IPS-15b (cell line): ENCODE data around the gene CELF4.
"Not testable (repeated sequence)": the region's sequence is repeated elsewhere in the genome, so short reads cannot be mapped to it uniquely, and the experiment has no call there.

Source experiments
- H3K27me3 ChIP-seq: one replicate; pipeline ENCODE4 v1.6.1; 2013; ENCODE audit warnings: low read length; ENCODE audit not compliant: control insufficient read depth, insufficient read depth
- H3K36me3 ChIP-seq: one replicate; pipeline ENCODE4 v1.6.1; 2013; ENCODE audit warnings: low read length; ENCODE audit not compliant: control insufficient read depth, insufficient read depth
- H3K4me1 ChIP-seq: one replicate; pipeline ENCODE4 v1.6.1; 2013; ENCODE audit warnings: mild to moderate bottlenecking, low read length; ENCODE audit not compliant: control insufficient read depth, insufficient read depth
- H3K4me3 ChIP-seq: one replicate; pipeline ENCODE4 v1.5.1; 2013; ENCODE audit warnings: low read depth, low read length
- H3K9ac ChIP-seq: one replicate; pipeline ENCODE4 v1.6.1; 2013; ENCODE audit warnings: low read depth, mild to moderate bottlenecking, low read length
- H3K9me3 ChIP-seq: one replicate; pipeline ENCODE4 v1.6.1; 2013; ENCODE audit warnings: mild to moderate bottlenecking, low read length; ENCODE audit not compliant: control insufficient read depth, insufficient read depth

Gene CELF4

GRCh38 chr18:37471637-37472036, 94.0 kb downstream of the CELF4 start:
- Histone ChIP-seq H3K9ac (no peak overlapping the region), H3K4me1 (peaks cover 2% of the 10 kb centered on the region), H3K27me3 (no peaks in the 10 kb centered on the region)

DNA sequence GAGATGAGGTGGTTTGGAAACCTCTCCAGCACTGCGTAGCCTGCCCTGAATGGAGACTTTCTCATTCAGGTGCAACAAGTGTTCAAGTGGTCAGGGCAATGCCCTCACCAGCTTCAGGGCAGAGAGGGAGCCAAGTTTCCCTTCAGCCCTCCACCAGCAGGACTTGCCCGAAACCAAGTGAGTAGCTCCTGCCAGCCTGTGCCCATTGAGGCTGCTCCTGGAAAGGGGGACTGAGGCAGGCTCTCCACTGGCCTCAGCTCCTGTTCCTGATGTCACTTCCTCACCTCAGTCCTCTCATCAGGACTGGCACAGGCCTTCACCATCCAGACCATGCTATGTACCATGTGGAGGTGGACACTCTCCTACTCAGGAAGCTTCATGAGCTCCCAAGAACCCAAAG, 94.6 kb downstream of the CELF4 start:
- Histone ChIP-seq H3K4me1 (no peaks in the 10 kb centered on the region), H3K4me3 (no peak overlapping the region), H3K9me3 (no peaks in the 10 kb centered on the region), H3K27me3 (no peaks in the 10 kb centered on the region), H3K36me3 (no peaks in the 10 kb centered on the region), H3K9ac (no peak overlapping the region)

More at GRCh38 chr18:37471637-37472036, 94.0 kb downstream of the CELF4 start:
- no peaks in the 10 kb centered on the region for H3K36me3 ChIP-seq
- H3K4me3 ChIP-seq, result no peak overlapping the region
- H3K9me3 ChIP-seq, result no peaks in the 10 kb centered on the region

- H3K4me1 ChIP-seq, result no peaks in the 10 kb centered on the region
- no peak overlapping the region for H3K9ac ChIP-seq
- H3K27me3 ChIP-seq, result no peaks in the 10 kb centered on the region
- H3K9me3 ChIP-seq, result no peaks in the 10 kb centered on the region
- no peak overlapping the region for H3K4me3 ChIP-seq
- no peaks in the 10 kb centered on the region for H3K36me3 ChIP-seq
These were observed 98.5 kb downstream of the CELF4 start for GRCh38 chr18:37467002-37467662.

DNA sequence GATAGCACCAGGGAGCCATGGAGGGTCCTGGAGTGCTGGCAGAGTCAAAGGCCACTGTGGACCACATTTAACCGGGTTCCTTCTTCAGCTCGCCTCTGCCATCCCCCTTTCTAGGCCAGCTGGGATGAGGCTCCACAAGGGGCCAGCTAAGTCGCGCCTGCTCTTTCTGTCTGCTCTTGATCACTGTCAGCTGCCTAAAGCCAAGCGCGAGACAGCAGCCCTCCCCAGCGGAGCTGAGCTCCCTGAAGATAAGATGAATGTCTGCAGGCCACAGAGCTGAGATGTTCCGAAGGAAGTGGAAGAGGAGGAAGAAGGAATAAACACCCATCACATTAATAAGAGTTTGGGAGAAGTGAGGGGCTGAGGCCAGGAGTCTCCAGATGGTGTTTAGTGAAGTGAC, 99.6 kb downstream of the CELF4 start:
- Histone ChIP-seq H3K9ac (no peak overlapping the region), H3K4me1 (no peaks in the 10 kb centered on the region), H3K4me3 (no peak overlapping the region), H3K36me3 (no peaks in the 10 kb centered on the region), H3K27me3 (no peaks in the 10 kb centered on the region), H3K9me3 (no peaks in the 10 kb centered on the region)

DNA sequence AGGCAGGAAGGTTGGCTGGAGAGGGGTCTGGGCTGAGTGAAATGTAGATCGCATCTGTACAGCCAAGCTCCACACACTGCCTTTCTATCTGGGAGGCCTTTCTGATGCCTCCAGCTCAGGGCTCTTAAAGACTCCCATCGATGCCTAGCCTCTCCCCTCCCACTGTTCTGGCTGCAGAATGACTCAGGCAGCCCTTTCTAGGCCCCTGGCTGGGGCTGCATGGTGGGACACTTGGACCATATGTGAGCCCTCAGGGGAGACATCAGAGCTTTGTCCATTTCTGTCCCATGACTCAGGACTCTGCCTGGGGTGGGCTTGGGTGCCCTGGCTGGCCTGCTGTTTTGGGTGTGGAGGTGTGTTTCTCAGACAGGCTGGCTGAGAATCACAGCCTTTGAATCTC, 101.3 kb downstream of the CELF4 start:
- Histone ChIP-seq H3K9ac (no peak overlapping the region), H3K4me3 (no peak overlapping the region), H3K36me3 (no peaks in the 10 kb centered on the region), H3K27me3 (peaks cover 2% of the 10 kb centered on the region), H3K9me3 (no peaks in the 10 kb centered on the region), H3K4me1 (no peaks in the 10 kb centered on the region)

GRCh38 chr18:37461329-37461728, 104.3 kb downstream of the CELF4 start:
- not testable (repeated sequence) for H3K9ac ChIP-seq, H3K4me1 ChIP-seq, H3K27me3 ChIP-seq, H3K36me3 ChIP-seq, H3K4me3 ChIP-seq, H3K9me3 ChIP-seq

DNA sequence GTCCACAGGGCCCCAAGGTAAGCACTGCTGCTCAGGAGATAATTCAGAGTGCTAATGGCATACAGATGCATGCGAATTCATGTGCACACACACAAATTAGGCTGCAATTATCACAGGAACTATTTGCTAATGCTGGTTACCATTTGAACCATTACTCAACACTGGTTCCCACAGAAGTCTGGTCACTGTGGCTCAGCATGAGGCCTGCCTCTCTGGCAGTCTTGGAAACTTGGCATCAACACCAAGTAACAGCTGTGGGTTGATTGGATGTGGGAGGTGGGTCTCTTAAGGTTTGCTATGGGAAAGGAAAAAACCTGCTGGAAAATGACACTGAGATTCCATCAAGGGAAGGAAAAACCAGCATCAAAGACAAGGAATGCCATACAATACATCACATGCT, 105.0 kb downstream of the CELF4 start:
- H3K9ac ChIP-seq, result no peak overlapping the region
- no peaks in the 10 kb centered on the region for H3K4me1 ChIP-seq
- no peaks in the 10 kb centered on the region for H3K9me3 ChIP-seq
- H3K4me3 ChIP-seq, result no peak overlapping the region
- no peaks in the 10 kb centered on the region for H3K36me3 ChIP-seq
- peaks cover 4% of the 10 kb centered on the region for H3K27me3 ChIP-seq

DNA sequence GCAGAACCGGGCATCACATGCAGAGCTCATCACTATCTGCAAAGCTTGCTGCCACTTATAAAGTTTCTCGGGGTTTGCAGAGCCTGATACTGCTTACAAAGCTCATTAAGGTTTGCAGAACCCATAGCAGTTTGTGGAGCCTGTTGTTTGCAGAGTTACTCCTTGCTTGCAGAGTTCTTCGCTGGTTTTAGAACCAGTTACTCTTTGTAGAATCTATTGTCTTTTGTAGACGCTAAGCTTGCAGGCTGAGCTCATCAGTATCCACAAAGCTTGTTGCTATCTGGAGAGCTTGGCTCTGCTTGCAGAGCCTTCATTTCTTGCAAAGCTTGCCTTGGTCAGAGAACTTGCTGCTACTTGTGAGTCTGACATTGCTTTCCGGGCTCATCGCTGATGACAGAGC, 106.9 kb downstream of the CELF4 start:
- Histone ChIP-seq H3K9me3 (no peaks in the 10 kb centered on the region), H3K9ac (no peak overlapping the region), H3K27me3 (peaks cover 4% of the 10 kb centered on the region), H3K4me1 (peaks cover 2% of the 10 kb centered on the region), H3K36me3 (no peaks in the 10 kb centered on the region), H3K4me3 (no peak overlapping the region)

DNA sequence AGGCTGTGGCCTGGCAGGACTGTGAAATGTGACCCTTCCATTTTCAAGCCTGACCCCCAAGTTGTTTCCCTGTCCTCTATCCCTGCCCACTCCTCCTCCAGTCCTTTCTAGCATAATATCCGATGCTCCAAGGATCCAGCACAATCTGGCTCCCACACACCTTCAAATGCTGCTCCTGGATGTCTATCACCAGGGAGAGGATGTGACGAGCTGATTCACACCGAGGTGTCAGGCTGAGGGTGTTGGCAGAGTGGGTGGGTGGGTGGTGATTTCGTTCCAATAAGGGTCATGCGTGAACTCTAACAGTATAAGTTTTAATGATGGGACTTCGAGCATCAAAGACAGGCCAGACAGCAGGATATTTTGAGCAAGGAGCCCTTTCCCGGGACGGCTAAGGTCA, 107.8 kb downstream of the CELF4 start:
- no peak overlapping the region for H3K9ac ChIP-seq
- no peaks in the 10 kb centered on the region for H3K36me3 ChIP-seq
- H3K27me3 ChIP-seq, result peaks cover 4% of the 10 kb centered on the region
- H3K4me1 ChIP-seq, result peaks cover 2% of the 10 kb centered on the region
- no peaks in the 10 kb centered on the region for H3K9me3 ChIP-seq
- H3K4me3 ChIP-seq, result no peak overlapping the region

- Histone ChIP-seq H3K4me1 (peaks cover 2% of the 10 kb centered on the region), H3K9ac (no peak overlapping the region), H3K9me3 (no peaks in the 10 kb centered on the region), H3K4me3 (no peak overlapping the region), H3K36me3 (no peaks in the 10 kb centered on the region), H3K27me3 (peaks cover 4% of the 10 kb centered on the region)
These were observed 108.3 kb downstream of the CELF4 start for GRCh38 chr18:37457341-37457740.

DNA sequence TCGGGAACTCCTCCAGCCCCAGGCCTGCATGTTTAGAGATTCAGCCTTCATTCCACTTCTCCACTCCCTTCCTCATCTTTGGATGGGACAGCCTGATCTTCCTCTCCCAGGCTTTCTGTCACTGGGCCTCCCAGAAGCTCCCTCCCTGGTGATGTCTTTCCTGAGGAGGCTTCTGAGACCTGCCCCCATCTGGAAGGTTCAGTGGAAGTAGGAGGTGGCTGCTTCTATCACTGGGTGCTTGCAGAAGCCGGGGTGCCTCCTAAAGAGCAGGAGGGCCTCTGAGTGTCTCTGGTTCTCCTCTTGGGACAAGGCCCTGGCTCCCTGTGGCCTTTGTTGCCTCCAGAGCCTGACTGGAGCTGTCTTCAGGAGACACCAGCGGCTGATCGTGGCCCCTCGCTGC, 108.7 kb downstream of the CELF4 start:
- no peaks in the 10 kb centered on the region for H3K36me3 ChIP-seq
- peaks cover 4% of the 10 kb centered on the region for H3K27me3 ChIP-seq
- no peaks in the 10 kb centered on the region for H3K9me3 ChIP-seq
- no peak overlapping the region for H3K9ac ChIP-seq
- H3K4me1 ChIP-seq, result peaks cover 2% of the 10 kb centered on the region
- no peak overlapping the region for H3K4me3 ChIP-seq

- no peaks in the 10 kb centered on the region for H3K9me3 ChIP-seq
- no peak overlapping the region for H3K9ac ChIP-seq
- no peaks in the 10 kb centered on the region for H3K36me3 ChIP-seq
- H3K4me3 ChIP-seq, result no peak overlapping the region
- peaks cover 2% of the 10 kb centered on the region for H3K4me1 ChIP-seq
- H3K27me3 ChIP-seq, result peaks cover 4% of the 10 kb centered on the region
These were observed 109.2 kb downstream of the CELF4 start for GRCh38 chr18:37456395-37456794.
